AG09319 (cell line): Measurements from ENCODE around the gene HECTD4.

Source experiments
- DNase-seq: peaks from one replicate; pipeline ENCODE4 v3.0.0-alpha.2; 2010; ENCODE audit warnings: low read depth; ENCODE audit errors: extremely low read depth
- TF ChIP-seq, protein P1 (sequence below): IDR thresholded peaks from 2 replicates; pipeline ENCODE4 v1.5.1; 2011; ENCODE audit warnings: low read depth, mild to moderate bottlenecking, inconsistent platforms, low read length, moderate library complexity

The HECTD4 gene

DNA sequence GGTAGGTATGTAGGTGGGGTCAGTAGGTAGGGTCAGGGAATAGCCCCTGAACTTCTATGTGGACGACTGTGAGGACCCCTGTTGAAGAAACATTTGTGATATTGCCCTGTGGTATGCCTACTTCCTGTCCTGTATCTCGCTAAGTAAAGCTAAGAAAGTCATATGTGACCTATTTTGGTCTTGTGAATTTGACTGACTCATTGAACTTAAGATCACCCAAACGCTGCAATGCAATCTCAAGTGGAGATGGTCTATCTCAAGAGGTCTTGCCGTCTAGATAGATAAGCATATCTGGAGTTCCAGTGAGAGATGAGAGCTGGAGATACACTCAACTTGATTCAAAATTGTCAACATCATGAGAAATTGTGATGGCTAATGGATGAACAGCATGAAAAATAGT is 183.1 kb downstream of the HECTD4 start:
- TF ChIP-seq, protein P1, sequence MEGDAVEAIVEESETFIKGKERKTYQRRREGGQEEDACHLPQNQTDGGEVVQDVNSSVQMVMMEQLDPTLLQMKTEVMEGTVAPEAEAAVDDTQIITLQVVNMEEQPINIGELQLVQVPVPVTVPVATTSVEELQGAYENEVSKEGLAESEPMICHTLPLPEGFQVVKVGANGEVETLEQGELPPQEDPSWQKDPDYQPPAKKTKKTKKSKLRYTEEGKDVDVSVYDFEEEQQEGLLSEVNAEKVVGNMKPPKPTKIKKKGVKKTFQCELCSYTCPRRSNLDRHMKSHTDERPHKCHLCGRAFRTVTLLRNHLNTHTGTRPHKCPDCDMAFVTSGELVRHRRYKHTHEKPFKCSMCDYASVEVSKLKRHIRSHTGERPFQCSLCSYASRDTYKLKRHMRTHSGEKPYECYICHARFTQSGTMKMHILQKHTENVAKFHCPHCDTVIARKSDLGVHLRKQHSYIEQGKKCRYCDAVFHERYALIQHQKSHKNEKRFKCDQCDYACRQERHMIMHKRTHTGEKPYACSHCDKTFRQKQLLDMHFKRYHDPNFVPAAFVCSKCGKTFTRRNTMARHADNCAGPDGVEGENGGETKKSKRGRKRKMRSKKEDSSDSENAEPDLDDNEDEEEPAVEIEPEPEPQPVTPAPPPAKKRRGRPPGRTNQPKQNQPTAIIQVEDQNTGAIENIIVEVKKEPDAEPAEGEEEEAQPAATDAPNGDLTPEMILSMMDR = no peak
- no peak for DNase-seq

DNA sequence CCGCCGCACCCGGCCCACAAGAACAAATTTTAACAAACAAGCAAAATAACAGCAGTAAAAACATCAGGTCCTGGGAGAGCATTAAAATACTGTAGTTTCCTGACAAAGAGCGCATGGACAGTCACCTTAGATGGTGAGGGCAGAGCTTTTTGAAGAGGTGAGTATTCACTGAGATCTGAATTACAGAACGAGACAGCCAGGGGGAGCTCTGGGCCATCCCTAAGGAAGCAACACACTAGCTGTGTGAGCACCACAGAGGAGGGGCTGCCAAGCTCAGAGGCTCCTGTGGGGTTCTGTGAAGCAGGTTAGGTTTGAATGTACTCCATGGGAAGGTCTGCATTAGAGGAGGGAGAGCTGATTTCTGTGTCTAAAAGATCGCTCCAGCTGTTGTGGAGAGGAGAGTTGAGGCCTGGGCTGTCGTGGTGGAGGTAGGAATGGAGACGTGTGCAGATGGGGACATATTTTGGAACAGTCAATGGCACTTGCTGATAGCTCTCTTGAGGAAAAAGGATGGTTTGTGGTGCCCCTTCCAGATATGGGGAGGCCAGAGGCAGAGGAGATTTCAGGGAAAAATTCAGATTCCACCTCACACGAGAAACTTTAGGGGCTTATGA is 184.0 kb downstream of the HECTD4 start:
- TF ChIP-seq, protein P1 = peak; percentile 51
- peak; percentile 12 for DNase-seq

DNA sequence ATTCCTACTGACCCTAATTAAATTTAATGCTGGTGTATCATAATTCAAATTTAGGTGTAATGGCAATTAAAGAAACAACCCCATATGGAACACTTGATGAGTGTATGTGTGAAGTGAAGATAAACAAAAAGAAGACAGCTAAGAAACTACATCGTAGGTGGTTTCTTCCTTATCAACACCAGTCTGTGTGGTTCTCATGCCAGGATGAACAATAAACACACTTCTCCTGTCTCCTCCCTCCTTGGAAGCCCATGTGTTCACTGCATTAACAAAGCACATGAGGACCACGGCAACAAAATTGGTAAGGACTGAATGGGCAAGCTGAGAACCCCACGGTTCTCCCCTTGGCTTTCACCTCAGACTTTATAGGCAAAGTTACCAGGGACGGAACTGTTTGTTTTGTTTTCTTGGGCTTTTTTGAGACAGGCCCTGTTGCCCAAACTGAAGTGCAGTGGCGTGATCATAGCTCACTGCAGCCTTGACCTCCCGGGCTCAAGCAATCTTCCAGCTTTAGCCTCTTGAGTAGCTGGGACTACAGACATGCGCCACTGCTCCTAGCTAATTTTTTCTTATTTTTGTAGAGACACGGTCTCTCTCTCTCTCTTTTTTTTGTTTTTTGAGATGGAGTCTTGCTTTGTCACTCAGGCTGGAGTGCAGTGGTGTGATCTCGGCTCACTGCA is 185.9 kb downstream of the HECTD4 start:
- no peak for DNase-seq
- TF ChIP-seq, protein P1 = no peak

GRCh38 chr12:112194601-112195247 is 187.5 kb downstream of the HECTD4 start:
- TF ChIP-seq, protein P1 = no peak
- DNase-seq = no peak

DNA sequence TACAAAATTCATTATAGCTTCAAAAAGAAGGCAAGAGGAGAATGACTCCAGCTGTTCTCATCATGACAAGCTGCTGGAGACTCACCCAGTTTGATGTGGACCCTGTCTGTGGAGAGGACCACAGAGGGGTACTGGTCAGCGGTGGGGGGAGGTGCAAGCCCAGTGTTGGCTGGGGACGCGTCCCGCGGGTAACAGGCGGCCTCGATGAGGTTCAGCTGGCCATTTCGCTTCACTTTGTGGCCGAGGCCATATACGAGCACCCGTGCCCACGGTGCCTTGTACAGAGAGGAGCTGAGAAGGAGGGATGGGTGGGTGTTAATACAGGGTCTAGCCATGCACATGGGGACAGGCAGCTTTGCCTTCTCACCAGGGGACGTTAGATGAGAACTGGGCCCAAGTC is 189.8 kb downstream of the HECTD4 start:
- no peak for DNase-seq
- TF ChIP-seq, protein P1 = no peak

DNA sequence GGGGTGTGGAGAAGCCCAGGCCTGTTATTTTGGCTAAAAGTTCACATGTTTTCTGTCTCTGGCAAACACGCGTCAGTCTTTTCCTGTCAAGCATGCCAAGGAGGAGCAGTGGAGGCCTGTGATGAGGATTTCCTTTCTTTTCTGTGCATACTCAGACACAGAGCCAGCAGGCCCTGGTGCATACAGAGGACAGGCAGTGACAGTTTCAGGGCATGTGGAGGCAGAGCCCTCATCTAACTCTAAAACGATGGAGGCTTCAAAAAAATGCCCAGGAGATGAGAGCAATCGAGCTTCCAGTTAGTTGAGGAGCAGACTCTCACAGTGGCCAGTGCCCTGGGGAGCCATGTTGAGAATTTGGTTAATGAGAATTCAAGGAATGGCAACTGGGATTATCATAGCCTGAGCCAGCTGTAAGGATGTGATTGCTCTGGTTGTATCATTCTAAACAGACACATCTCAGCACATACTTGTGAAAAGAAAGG is 190.3 kb downstream of the HECTD4 start:
- TF ChIP-seq, protein P1 = no peak
- DNase-seq = no peak

DNA sequence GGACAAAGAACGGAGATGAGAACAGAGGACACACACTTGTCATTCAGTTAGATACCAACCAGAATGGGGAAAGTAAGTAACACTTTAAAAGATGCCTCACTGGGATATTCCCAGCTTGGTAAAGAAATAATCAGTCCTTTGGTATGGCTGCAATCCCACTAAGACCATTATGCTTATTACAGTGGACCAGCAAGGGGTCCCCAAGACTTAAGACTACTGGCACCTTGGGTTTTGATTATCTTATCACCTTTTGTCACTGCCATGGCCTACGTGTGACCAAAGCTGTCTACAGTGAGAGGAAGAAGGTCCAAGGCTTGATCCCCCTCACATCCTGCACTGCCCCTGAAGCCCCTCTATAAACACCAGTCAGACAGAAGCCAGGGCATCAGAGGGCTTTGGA is 191.0 kb downstream of the HECTD4 start:
- no peak for DNase-seq
- TF ChIP-seq, protein P1 = no peak
